Measurements from ENCODE around the gene FGF11. TPM values are rescaled to one million over a fixed set of nuclear protein-coding genes. Genes with fewer than 3 reads are reported as not detected.

The FGF11 gene
- polyA plus RNA-seq, 1 experiment = 0.63 TPM

DNA sequence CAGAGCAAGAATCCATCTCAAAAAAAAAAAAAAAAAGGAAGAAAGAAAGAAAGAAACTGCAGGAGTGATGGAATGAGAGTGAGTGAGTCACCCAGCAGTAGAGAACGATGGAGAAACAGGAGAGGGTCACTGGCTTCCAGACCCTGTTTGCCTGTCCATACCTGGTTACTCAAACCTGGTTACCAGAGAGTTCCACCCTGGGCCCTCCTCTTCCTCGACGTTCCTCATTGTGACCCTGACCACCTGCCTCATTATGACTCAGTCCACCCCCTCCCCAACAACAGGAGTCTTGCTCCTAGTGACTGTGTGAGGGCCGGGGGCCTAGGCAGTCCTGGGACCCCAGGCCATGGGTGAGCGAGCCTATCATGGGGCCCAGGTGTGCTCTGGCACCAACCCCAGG is 10.8 kb upstream of the FGF11 start, which contains the start of gene SPEM3:
TSS of gene SPEM3 (plus strand) at position 301 of the 400 bp plus-strand sequence. CDS start at position 347, 46 bp downstream.
- no peak for TF ChIP-seq CTCF (IDR thresholded peaks at IDR 0.05; ENCODE audit: low read depth, low read length)
- Histone ChIP-seq H3K27ac (ENCODE audit: low read depth, low read length) (no peak within 1 kb of the TSS), H3K9me3 (ENCODE audit: control insufficient read depth, insufficient read depth, low read length) (no peaks in the 10 kb centered on the region; the same call in 1 of the 2 replicates), H3K4me3 (ENCODE audit: low read depth, low read length) (no peak within 1 kb of the TSS), H3K27me3 (ENCODE audit: control insufficient read depth, insufficient read depth, low read length) (peaks cover 3% of the 10 kb centered on the region)
- DNase-seq (ENCODE audit: low read depth, low spot score) = no peak
- ChIA-PET CTCF (no interaction called here), POLR2A (no interaction called here)

DNA sequence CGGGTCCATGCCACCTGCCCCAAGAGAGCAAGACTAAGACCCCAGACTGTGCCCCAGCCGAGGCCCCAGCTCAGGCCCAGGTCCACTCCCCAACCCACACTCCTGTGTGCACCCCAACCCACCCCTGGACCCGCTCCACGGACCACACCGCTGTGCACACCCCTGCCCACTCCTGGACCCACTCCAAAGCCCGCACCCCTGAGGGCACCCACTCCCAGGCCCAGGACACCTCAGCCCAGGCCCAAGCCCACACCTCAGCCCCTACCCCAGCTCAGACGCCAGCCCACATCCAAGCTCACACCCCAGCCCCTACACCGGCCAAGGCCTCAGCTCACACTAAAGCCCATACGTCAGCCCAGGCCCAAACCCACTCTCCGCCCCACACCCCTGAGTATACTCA is 9.6 kb upstream of the FGF11 start:
- no peak overlapping the region for H3K27ac ChIP-seq (ENCODE audit: low read depth, low read length)
- DNase-seq (ENCODE audit: low read depth, low spot score) = no peak
- H3K9me3 ChIP-seq (ENCODE audit: control insufficient read depth, insufficient read depth, low read length) = no peaks in the 10 kb centered on the region; the same call in 1 of the 2 replicates
- TF ChIP-seq CTCF (IDR thresholded peaks at IDR 0.05; ENCODE audit: low read depth, low read length) = no peak
- no peak overlapping the region for H3K4me3 ChIP-seq (ENCODE audit: low read depth, low read length)
- CTCF ChIA-PET = no interaction called here
- POLR2A ChIA-PET = no interaction called here
- H3K27me3 ChIP-seq (ENCODE audit: control insufficient read depth, insufficient read depth, low read length) = peaks cover 3% of the 10 kb centered on the region

GRCh38 chr17:7431231-7431630 is 8.1 kb upstream of the FGF11 start:
- Histone ChIP-seq H3K27ac (ENCODE audit: low read depth, low read length) (no peak overlapping the region), H3K27me3 (ENCODE audit: control insufficient read depth, insufficient read depth, low read length) (peaks cover 4% of the 10 kb centered on the region), H3K4me3 (ENCODE audit: low read depth, low read length) (no peak overlapping the region), H3K9me3 (ENCODE audit: control insufficient read depth, insufficient read depth, low read length) (peaks cover 6% of the 10 kb centered on the region; the same call in 1 of the 2 replicates)
- POLR2A ChIA-PET = no interaction called here
- no peak for TF ChIP-seq CTCF (IDR thresholded peaks at IDR 0.05; ENCODE audit: low read depth, low read length)
- CTCF ChIA-PET = no interaction called here
- no peak for DNase-seq (ENCODE audit: low read depth, low spot score)

DNA sequence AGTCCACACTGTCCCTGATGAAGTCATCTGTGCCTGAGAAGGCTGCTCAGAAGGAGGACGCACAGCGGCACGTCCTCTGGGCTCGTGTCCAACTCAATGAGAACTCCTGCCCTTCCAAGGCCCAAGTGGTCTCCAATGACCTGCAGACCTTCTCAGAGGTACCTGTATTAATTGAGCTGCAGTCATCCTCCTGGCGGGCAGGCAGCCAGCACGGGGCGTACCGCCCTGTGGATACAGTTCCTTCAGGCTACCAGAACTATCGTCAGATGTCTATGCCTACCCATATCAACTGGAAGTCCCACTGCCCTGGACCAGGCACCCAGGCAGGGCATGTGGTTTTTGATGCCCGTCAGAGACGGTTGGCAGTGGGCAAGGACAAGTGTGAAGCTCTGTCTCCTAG is 7.0 kb upstream of the FGF11 start:
- Histone ChIP-seq H3K4me3 (ENCODE audit: low read depth, low read length) (no peak overlapping the region), H3K9me3 (ENCODE audit: control insufficient read depth, insufficient read depth, low read length) (peaks cover 6% of the 10 kb centered on the region; the same call in 1 of the 2 replicates), H3K27ac (ENCODE audit: low read depth, low read length) (no peak overlapping the region), H3K27me3 (ENCODE audit: control insufficient read depth, insufficient read depth, low read length) (peaks cover 6% of the 10 kb centered on the region)
- no peak for DNase-seq (ENCODE audit: low read depth, low spot score)
- ChIA-PET POLR2A (no interaction called here), CTCF (interaction anchor here (0.6 kb wide), 1 partner anchor 40 kb away, joined by 3 read pairs; no protein-coding TSS in a partner anchor)
- no peak for TF ChIP-seq CTCF (IDR thresholded peaks at IDR 0.05; ENCODE audit: low read depth, low read length)

DNA sequence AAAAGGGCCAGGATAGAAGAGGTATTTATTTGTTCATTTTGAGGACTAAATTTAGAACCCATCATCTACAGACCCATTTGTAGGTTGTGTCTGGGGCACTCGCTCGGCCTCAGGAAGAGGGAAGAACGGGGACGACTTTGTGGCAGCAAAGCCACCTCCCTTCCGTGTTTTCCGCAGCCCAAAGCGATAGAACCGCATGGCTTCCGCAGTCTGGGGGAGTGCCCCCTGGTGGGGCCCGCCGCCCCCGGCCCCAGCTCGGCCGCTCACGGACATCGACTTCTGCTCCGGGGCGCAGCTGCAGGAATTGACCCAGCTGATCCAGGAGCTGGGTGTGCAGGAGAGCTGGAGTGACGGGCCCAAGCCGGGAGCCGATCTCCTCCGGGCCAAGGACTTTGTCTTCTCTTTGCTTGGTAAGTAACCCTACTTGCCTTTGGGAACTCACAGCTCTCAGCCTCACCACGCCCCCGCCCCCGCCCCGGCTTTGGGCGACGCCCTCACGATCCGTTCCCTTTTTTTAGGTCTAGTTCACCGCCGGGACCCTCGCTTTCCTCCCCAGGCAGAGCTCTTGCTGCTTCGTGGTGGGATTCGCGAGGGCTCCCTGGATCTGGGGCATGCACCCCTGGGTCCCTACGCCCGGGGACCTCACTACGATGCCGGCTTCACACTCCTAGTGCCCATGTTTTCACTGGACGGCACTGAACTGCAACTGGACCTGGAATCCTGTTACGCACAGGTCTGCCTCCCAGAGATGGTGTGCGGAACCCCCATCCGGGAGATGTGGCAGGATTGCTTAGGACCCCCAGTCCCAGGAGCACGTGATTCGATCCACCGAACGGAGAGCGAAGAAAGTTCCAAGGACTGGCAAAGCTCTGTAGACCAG is 3.4 kb upstream of the FGF11 start:
- TF ChIP-seq CTCF (IDR thresholded peaks at IDR 0.05; ENCODE audit: low read depth, low read length) = peak; percentile 17; the same call in 1 of the 2 replicates
- peak overlapping the region; percentile 45 for H3K4me3 ChIP-seq (ENCODE audit: low read depth, low read length)
- peaks cover 6% of the 10 kb centered on the region; the same call in 1 of the 2 replicates for H3K9me3 ChIP-seq (ENCODE audit: control insufficient read depth, insufficient read depth, low read length)
- H3K27ac ChIP-seq (ENCODE audit: low read depth, low read length) = no peak overlapping the region
- CTCF ChIA-PET = interaction anchor here (0.6 to 3.3 kb wide), 9 partner anchors 11 to 125 kb away, joined by 3 to 14 read pairs (median 4); partner anchors contain the start of gene SENP3
- POLR2A ChIA-PET = interaction anchor here (1.2 to 2.7 kb wide), 3 partner anchors 8 to 48 kb away, joined by 3 to 16 read pairs (median 4); partner anchors contain the start of gene POLR2A
- no peak for DNase-seq (ENCODE audit: low read depth, low spot score)
- peaks cover 31% of the 10 kb centered on the region for H3K27me3 ChIP-seq (ENCODE audit: control insufficient read depth, insufficient read depth, low read length)

Measured in AG04450 (cell line).